HG03432 (cell line): Measurements from ENCODE around the gene SP140.
A peak's percentile ranks its signal among the peaks of the same experiment; 100 is the strongest.
"Not testable (repeated sequence)": the region's sequence is repeated elsewhere in the genome, so short reads cannot be mapped to it uniquely, and the experiment has no call there.

ENCODE experiments used
- ATAC-seq: cut with Tn5 transposase; IDR thresholded peaks from one replicate; pipeline ENCODE4 v1.9.1; 2021; ENCODE audit warnings: mild to moderate bottlenecking, moderate library complexity; ENCODE audit not compliant: unreplicated experiment

The SP140 gene

DNA sequence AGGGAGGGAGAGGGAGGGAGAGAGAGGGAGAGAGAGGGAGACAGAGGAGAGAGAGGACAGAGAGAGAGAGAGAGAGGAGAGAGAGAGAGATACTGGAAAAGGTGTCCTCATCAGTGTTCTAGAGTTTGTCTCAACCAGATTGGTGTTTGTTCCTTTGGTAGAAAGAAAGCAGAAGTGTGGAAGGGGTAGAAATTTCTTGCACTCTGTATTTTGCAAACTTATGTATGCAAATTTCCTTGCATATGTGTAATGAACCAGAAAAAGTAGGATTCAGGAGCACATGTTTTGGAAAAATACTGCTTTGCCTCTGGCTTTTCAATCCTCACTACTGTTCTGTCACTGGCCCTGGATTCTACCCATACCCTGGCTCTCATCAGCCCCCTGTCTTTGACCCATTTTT is 1.1 kb upstream of the SP140 start:
- no peak for ATAC-seq

DNA sequence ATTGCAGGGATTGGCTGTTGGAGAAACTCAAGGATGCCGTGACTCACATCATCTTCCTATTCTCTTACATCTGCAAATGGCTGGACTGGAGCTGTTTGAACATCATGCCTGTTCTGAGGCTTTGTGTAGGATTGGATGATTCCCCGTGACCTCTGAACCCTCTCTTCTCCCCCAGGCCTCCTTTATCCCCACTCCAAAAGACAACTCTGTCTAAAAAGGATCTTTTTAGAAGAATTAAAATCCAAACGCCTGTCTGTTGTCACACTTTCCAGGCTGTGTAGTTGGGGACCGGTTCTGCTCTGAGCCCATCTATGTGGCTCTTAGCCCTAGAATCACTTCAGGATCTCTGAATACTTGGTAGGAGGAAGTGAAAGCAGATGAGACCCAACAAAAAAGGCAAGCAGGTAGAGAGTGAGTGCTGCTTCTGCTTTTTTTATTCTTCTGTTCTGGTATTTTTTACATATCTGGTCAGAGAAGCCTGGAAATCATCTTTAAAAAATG is 565 bp downstream of the SP140 start:
- peak; percentile 73 for ATAC-seq

DNA sequence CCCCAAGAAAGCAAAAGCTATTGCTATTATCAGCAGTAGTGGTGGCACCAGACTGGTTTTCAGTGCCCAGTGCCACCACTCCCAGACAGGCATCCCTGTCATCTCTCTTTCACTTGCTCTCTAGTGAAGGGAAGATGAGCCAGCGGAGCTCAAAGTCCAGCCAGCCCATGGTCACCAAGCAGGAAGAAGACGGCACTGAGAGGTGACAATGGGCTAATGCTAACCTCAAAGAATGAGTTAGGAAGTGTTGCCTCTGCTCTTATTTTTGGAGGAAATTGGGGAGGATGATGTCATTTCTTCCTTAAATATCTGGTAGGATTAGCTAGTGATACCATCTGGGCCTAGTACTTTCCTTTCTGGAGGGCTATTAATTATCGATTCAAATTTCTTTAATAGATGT is 1.7 kb downstream of the SP140 start:
- ATAC-seq = no peak

DNA sequence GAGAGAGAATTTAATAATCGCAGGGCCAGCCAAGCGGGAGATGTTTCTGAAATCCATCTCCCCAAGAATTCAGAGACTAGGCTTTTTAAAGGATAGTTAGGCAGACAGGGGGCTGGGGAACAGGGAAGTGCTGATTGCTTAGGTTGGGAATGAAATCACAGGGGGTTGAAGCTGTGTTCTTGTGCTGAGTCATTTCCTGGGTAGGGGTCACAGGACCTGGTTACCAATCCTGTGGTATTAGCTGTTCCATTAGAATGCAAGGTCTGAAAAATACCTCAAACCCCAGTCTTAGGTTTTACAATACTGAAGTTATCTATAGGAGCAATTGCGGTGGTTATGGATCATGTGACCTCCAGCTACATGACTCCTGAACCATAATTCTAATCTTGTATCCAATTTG is 4.6 kb downstream of the SP140 start:
- ATAC-seq = no peak

DNA sequence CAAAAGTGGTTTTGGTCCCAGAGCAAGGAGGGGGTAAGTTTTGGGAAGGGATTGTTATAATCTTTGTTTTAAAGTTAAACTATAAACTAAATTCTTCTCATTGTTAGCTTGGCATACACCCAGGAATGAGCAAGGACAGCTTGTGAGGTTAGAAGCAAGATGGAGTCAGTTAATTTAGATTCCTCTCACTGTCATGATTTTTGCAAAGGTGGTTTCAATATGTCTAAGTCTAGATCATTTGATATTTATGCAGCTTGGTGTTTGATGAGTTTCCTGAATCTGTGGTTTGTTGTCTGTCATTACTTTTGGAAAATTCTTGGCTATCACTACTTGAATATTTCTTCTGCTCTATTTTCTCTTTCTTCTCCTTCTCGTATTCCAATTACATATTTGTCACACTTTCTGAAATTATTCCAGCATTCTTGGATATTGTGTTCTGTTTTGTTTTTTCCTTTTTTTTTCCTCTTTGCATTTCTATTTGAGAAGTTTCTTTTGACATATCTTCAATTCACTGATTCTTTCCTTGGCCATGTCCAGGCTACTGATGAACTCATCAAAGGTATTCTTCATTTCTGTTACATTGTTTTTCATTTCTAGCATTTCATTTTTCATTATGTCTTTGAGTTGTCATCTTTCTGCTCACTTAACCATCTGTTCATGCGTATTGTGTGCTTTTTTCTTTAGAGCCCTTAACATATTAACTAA is 5.1 kb downstream of the SP140 start:
- ATAC-seq = no peak

DNA sequence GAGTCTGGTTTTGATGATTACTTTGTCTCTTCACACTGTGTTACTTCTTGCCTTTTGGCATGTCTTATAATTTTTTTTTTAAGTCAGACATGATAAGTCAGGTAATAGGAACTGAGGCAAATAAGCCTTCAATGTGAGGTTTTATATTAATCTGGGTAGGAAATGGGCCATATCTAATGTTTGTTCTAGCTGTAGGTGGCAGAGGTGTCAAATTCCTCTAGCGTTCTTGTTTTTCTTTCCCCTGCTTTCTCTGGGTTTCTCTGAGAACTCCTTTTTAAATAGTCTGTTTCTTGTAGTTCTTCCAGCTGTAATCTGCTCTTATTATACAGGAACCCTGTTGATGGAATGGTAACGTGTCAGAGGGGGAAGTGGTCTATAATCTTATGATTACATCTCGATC is 5.7 kb downstream of the SP140 start:
- no peak for ATAC-seq

DNA sequence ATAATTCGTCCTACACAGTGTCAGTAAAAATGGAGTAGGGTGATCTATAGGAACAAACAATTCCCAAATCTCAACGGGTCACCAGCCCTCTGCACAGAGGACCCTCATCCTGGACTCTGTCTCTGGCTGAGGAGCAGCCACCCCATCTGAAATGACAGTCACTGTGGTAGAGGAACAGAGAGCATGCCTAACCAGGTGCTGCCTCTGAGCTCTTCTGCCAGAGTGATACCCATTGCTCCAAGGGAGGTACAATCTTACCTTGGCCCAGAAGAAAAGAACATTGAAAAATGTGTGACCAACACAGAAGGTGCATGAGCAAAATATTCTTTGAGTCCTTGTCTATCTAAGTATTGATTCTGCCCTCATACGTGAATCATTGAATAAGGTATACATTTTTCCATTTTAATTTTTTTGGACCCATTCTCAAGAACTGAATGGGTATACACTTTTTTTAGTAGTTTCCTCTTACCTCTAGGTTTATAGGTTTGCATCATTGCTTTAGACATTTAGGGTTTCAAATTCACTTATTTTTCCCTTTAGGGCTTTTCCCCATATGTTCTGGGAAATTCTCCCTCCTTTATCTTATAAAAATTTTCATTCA is 8.7 kb downstream of the SP140 start:
- ATAC-seq = peak; percentile 61

DNA sequence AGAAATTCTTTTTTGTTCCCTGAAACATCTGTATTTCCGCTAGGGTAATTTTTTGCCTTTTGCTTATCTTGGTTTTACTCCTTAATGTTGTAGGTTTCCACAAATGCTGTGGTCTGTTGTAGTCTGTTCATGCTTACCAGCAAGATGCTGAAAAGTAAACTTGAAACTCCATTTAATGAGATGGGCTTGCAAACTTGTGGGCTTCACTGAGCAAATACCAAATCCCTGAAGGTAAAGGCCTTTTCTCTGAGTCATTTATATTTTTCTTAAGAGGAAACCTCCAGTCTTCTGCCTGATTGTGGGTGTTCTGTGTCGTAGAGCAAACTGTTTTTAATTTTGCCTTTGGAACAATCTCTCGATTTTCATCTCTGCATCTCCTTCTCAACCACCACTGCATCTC is 9.3 kb downstream of the SP140 start:
- ATAC-seq = peak; percentile 75

DNA sequence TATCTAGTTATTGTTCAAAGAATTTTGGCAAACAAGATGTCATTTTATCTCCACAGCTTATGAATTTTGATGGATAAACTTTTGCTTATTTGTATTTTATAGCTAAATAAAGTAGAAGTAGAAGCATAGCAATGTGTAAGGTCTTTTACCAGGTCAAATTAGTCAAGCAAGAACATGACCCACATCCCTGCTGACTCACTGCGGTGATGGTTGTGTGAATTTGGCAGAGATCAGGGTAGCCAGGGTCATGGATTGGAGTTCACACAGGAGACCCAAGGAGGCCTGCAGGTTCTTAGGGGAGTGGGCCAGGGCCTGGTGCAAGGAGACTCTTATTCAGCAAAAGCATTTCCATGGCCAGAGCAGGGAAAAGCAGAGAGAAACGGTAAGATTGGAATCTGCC is 18.7 kb downstream of the SP140 start:
- ATAC-seq = no peak

DNA sequence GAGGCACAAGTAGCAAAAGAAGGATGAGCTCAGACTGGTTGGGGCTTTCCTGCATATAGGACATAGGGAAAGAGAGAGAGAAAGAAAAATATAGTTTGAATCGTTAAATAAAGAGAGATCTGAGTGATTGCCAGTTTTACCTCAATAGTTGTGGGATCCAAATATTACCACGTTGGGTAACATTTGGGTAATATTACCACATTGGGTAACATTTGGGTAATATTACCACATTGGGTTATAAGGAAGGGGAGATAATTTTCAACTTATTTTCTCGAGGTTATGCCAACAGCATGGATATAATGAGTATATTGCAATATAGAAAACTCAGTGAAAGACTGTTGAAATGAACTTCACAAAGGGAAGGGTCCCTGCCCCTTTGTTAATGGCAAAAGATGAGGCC is 20.7 kb downstream of the SP140 start:
- no peak for ATAC-seq

DNA sequence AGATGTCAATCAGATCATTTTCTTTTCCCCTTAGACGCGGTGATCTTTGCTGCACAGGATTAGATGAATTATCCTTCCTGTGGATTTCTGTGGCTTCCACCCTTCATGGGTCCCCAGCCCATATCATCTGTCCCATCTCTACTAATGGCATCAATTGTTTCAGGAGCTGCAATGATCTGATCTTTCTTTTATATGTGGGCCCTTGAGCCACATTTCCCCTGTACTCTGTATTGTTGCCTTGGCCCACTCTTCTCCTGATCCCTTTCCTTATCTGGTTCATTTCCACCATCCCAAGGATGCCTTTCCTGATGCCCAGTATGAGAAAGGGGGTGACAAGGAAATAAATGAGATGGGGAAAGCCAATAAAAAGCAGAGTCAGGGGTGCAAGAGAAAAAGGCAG is 24.7 kb downstream of the SP140 start:
- no peak for ATAC-seq

DNA sequence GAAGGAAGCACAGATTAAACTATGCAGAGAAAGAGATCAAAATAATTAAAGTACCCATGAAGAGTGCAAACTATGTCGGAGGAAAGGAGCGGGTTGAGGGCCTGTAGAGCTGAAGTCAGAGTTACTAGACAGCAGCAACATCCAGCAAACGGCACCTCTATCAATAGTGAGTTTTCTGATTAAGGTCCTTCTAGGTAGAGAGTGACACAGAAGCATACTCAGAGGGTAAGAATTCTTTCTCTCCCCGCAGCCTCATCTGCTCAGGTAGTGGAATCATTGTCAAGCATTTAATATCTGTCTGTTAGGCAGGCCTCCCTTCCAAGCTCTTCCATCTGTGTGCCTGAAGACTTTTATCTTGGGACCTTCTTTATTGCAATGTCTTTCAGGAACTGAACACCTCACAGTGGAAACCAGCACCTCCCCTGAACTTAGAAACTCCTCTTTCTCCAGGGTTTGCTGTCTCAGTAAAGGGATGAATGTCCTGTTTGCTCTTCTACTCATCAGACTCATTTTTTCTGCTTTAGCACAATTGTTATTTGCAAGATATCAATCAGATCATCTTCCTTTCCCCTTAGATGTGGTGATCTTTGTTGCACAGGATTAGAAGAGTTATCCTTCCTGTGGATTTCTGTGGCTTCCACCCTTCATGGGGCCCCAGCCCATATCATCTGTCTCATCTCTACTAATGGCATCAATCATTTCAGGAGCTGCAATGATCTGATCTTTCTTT is 28.8 kb downstream of the SP140 start:
- no peak for ATAC-seq

DNA sequence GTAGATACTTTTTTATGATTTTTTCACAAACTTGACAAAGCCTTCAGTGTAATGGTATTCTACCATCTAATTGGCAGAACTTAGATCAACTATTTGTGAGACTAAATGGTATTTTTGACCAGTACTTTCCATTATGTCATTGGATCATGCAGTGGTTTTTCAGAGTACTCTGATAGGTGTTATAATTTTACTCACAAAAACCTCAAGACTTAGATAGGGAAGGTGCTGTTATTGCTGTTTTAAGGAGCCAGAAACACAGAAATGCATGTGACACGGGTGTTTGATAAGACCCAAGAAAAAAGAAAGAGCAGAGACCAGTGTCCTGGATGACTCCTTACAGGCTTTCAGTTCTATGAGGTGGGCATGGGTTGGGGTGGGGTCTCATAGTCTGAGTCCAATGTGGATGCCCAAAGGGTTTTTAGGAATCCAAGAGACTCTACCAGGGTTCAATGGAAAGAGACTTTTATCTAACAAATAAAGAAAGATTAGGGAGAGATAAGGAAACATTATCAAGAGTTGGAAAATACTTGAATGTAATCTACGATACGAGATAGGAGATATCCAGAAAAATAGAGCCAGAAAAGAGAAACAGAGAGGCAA is 31.3 kb downstream of the SP140 start:
- ATAC-seq = no peak

DNA sequence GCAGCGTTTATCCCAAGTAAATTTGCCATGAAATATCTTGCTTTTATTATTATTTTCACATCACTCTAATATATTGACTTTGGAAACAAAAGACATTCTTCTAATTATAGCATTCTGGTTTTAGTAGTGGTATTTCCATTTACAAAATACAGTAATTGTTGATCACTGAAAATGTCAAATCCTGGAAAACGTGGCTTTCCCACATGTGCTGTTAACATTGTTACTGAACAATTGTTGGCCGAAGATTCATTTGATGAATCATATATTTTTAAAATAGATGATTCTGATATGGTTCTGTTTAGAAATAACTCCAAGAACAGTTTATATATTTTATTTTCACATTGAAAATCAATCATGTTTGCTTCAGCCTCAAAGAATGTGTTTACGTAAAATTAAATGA is 32.9 kb downstream of the SP140 start:
- no peak for ATAC-seq

DNA sequence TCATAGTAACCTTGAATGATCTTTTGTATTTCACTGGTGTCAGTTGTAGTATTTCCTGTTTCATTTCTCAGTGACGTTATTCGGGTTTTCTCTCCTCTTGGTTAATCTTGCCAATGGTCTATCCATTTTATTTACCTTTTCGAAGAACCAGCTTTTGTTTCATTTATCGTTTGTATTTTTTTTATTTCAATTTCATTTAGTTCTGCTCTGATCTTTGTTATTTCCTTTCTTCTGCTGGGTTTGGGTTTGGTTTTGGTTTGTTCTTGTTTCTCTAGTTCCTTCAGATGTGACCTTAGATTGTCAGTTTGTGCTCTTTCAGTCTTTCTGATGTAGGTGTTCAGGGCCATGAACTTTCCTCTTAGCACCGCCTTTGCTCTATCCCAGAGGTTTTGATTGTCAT is 36.7 kb downstream of the SP140 start:
- no peak for ATAC-seq

DNA sequence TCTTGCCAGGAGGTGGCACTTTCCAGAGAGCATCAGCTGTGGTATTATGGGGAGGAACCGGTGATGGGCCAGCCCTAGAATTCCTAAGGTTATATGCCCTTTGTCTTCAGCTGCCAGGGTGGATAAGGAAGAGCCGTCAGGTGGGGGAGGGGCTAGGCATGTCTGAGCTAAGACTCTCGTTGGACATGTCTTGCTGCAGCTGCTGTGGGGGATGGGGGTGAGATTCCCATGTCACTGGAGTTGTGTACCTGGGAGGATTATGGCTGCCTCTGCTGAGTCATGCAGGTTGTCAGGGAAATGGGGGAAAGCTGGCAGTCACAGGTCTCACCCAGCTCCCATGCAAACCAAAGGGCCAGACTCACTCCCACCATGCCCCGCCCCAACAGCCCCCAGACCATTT is 39.4 kb downstream of the SP140 start:
- ATAC-seq = not testable (repeated sequence)

DNA sequence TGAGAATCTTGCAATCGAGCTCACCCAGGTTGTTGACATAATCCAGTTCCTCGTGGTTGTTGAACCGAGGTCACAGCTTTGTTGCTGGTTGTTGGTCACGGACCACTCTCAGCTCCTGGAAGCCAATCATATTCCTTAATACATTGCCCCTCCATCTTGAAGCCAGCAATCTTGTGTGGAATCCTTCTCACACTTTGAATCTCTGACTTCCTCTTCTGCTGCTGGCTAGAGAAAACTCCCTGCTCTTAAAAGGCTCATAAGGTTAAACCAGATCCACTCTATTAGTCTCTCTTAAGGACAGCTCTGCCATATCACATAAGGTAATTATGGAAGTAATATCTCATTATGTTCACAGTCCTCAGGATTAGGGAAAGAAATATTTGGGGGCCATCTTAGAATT is 41.1 kb downstream of the SP140 start:
- no peak for ATAC-seq

DNA sequence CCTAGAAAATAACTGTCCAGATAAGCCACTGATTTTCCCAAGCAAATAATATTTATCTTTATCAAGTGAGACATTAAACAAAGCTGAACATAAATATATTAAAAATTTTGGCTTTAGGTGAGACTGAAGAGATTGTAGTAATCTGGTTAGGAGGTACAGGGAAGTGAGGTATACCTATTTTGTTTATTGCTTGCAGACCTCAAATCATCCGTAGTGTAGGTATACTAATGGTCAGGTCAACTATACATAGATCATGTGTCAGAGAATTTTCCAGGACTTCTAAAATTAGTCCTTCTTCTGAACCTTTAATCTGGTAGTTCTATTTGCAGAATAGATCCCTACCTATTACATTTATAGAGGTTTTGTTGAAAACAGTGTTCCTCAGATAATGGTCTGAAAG is 41.5 kb downstream of the SP140 start:
- ATAC-seq = peak; percentile 21

DNA sequence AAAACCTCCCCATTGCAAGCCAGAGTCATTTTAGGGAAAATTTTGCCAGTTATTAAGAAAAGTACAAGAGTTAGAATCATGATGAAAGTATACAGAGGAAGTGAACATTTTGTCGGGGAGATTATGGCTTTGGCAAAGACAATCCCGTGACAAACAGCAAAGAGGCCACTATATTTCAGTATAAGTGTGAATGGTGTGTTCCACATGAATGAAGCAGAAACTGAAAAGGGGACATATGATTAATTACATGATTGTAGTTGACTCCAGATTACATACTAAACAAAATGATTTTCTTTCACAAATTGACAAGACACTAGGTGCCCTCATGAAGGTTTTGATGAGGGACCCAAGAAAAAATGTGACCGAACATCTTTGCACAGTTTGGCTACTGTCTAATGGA is 42.0 kb downstream of the SP140 start:
- ATAC-seq = peak; percentile 70

DNA sequence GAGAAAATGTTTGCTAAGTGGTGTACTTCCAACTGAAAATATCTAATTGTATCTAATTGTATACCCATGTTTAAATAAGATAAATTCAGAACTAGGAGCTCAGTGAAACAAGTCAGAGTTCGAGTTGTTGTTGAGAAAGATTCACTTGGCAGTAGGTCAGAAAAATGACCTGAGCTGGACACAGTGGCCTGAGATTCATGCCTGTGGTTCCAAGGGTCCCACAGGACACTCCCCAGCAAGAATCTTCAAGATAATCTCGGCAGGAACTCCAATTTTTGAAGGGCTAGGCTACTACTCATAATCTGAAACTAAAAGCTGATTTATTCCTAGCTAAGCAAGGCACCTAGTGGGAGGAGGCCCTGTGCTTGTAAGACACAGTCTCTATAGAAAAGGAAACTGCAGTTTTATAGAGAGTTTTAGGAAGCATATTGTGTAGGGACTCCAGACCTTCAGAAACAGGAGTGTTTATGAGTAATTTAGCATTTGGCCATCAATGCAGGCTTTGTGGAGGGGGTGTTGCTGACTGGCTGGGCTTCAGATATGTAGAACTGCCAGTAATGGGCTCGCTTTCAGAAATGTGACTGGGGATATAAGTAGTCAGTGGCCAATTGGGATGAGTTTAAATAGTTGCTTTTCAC is 43.2 kb downstream of the SP140 start:
- peak; percentile 65 for ATAC-seq

DNA sequence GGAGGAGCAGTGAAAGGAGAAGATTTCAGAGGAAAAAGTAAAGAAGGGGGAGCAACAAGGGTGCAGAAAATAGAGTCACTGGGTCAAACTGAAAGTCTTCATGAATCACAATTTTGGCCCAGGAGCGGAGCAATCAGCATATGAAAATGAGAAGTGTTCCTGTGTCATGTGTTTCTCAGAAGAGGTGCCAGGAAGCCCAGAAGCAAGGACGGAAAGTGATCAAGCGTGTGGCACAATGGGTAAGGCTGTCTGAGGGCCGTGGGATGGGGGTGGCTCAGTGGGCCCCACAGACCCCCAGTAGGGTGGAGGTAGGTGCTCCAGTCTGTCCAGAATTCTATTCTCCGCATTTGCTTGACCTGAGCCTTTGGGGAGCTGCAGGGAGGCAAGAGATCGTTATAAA is 44.2 kb downstream of the SP140 start:
- ATAC-seq = peak; percentile 40
